Panc1 (cell line): ENCODE results near the gene NCOA4. TPM values are rescaled to one million over a fixed set of nuclear protein-coding genes. Genes with fewer than 3 reads are reported as not detected.
"Not testable (repeated sequence)": the region's sequence is repeated elsewhere in the genome, so short reads cannot be mapped to it uniquely, and the experiment has no call there.

Experiments
- ATAC-seq: fragments of 200-7000 bp; cut with Tn5 transposase; 2 replicates; pipeline ENCODE4 v1.9.1; 2020; ENCODE audit warnings: mild to moderate bottlenecking, moderate library complexity
- BruUV-seq: library from RNA; stranded (reverse); fragments of 400-500 nt; replicated peaks from 2 replicates; lab custom pipeline; 2021; lab: Mats Ljungman, UMichigan
- CTCF ChIA-PET: fragments of 300-600 bp; sonication (Branson Sonifier 250); formaldehyde crosslinking; loops from one replicate; lab custom pipeline; 2022; ENCODE audit warnings: antibody characterized with exemption; lab: Charles Lee
- POLR2A ChIA-PET: fragments of 300-600 bp; sonication (Branson Sonifier 250); formaldehyde crosslinking; loops from one replicate; lab custom pipeline; 2022; ENCODE audit warnings: antibody characterized with exemption; lab: Charles Lee
- DNase-seq: peaks from one replicate; pipeline ENCODE4 v3.0.0-alpha.2; 2010; ENCODE audit warnings: low read depth, low spot score
- H3K27ac ChIP-seq: 2 replicates; pipeline ENCODE4 v1.5.1; 2011; ENCODE audit warnings: mild to moderate bottlenecking, low read length, inconsistent platforms
- H3K27me3 ChIP-seq: fragments of 200-500 bp; sonication (Bioruptor generic); 2 replicates; pipeline ENCODE4 v1.6.0; 2014; ENCODE audit warnings: low read length, inconsistent platforms; ENCODE audit not compliant: control insufficient read depth, insufficient read depth
- H3K36me3 ChIP-seq: fragments of 200-500 bp; sonication (Bioruptor generic); 2 replicates; pipeline ENCODE4 v1.5.1; 2014; ENCODE audit warnings: inconsistent platforms, mild to moderate bottlenecking, low read length, moderate library complexity; ENCODE audit not compliant: control insufficient read depth, insufficient read depth
- H3K4me1 ChIP-seq: 2 replicates; pipeline ENCODE4 v1.5.1; 2011; ENCODE audit warnings: inconsistent platforms, mild to moderate bottlenecking, low read length, moderate library complexity; ENCODE audit not compliant: control insufficient read depth, insufficient read depth
- H3K4me3 ChIP-seq, 2 experiments: 2 replicates each; pipeline ENCODE4 v1.5.1; 2011 to 2012; ENCODE audit warnings: low read depth in 2 of 2, low read length in 2 of 2, mild to moderate bottlenecking in 2 of 2, inconsistent platforms in 1 of 2, moderate library complexity in 1 of 2
- H3K9me3 ChIP-seq: fragments of 200-500 bp; sonication (Bioruptor generic); 2 replicates; pipeline ENCODE4 v1.5.1; 2014; ENCODE audit warnings: low read depth, mild to moderate bottlenecking, inconsistent platforms, low read length, moderate library complexity; ENCODE audit not compliant: control insufficient read depth, insufficient read depth
- CTCF ChIP-seq: fragments of 450-650 bp; IDR thresholded peaks from 2 replicates; pipeline ENCODE4 v1.5.1; 2017; ENCODE audit warnings: mild to moderate bottlenecking
- in situ Hi-C: cut with HindIII; loops from 2 replicates; pipeline ENCODE4 v1.10.0; 2016; ENCODE audit warnings: low sequenced_read_pairs, low pct_unique_long_range_greater_than_20kb
- intact Hi-C: fragments of 100-400 bp; cut with micrococcal nuclease; formaldehyde crosslinking; loops from one replicate; pipeline ENCODE4 v1.10.0; 2022; ENCODE audit not compliant: unreplicated experiment
- total RNA-seq: library from RNA; stranded (reverse); gene quantifications from one replicate; pipeline ENCODE4 v1.2.1, GENCODE V29; 2021; ENCODE audit not compliant: unreplicated experiment

The NCOA4 gene
- total RNA-seq, 1 experiment from 2014 or later = 119 TPM

- CTCF ChIA-PET, intact Hi-C loops, H3K27ac ChIP-seq, H3K4me3 ChIP-seq, in situ Hi-C loops, BruUV-seq, H3K4me1 ChIP-seq, DNase-seq, POLR2A ChIA-PET, H3K9me3 ChIP-seq, H3K27me3 ChIP-seq: not testable (repeated sequence)
- peaks cover 13% of the 10 kb centered on the region for H3K36me3 ChIP-seq
- ATAC-seq = peak; percentile 84
- peak; percentile 56 for TF ChIP-seq CTCF
Observed at GRCh38 chr10:45983538-45984186, 46.8 kb downstream of the NCOA4 start.

- ATAC-seq, DNase-seq, in situ Hi-C loops, POLR2A ChIA-PET, H3K27ac ChIP-seq, intact Hi-C loops, BruUV-seq, CTCF ChIA-PET, H3K4me3 ChIP-seq, H3K9me3 ChIP-seq, H3K4me1 ChIP-seq, H3K27me3 ChIP-seq: not testable (repeated sequence)
- peaks cover 13% of the 10 kb centered on the region; the same call in 1 of the 2 replicates for H3K36me3 ChIP-seq
Observed at GRCh38 chr10:45981367-45981766, 49.1 kb downstream of the NCOA4 start.

GRCh38 chr10:45978554-45978953 lies 51.9 kb downstream of the NCOA4 start:
- ATAC-seq, H3K36me3 ChIP-seq, H3K27me3 ChIP-seq, H3K4me3 ChIP-seq, H3K9me3 ChIP-seq, DNase-seq, CTCF ChIA-PET, H3K4me1 ChIP-seq, intact Hi-C loops, in situ Hi-C loops, POLR2A ChIA-PET, BruUV-seq, H3K27ac ChIP-seq: not testable (repeated sequence)

- POLR2A ChIA-PET = interaction anchor here (0.7 kb wide), 1 partner anchor 54 kb away, joined by 3 read pairs; no protein-coding TSS in a partner anchor
- in situ Hi-C loops, H3K9me3 ChIP-seq, intact Hi-C loops, H3K27me3 ChIP-seq, ATAC-seq, H3K27ac ChIP-seq, DNase-seq, BruUV-seq, H3K36me3 ChIP-seq, H3K4me1 ChIP-seq: not testable (repeated sequence)
- CTCF ChIA-PET = interaction anchor here (0.6 kb wide), 1 partner anchor 49 kb away, joined by 3 read pairs; no protein-coding TSS in a partner anchor
- H3K4me3 ChIP-seq = peak overlapping the region; percentile 24 to 83; a peak in 3 of 4 replicates
Observed at GRCh38 chr10:45974041-45974440, 56.4 kb downstream of the NCOA4 start.

- H3K4me1 ChIP-seq, POLR2A ChIA-PET, CTCF ChIA-PET, H3K9me3 ChIP-seq, H3K36me3 ChIP-seq, H3K27me3 ChIP-seq, DNase-seq, in situ Hi-C loops, intact Hi-C loops: not testable (repeated sequence)
- Histone ChIP-seq H3K4me3 (peak overlapping the region; percentile 83 to 94), H3K27ac (peak overlapping the region; percentile 94)
- TSS peak; percentile 82 for BruUV-seq
- peak; percentile 21; the same call in 1 of the 2 replicates for ATAC-seq
Observed at GRCh38 chr10:45972813-45973169, 57.6 kb downstream of the NCOA4 start.
